Fibroblast of mammary gland (primary cell): Measurements from ENCODE around the gene PSMA7.
"Not testable (repeated sequence)": the region's sequence is repeated elsewhere in the genome, so short reads cannot be mapped to it uniquely, and the experiment has no call there.

Experiments
- DNase-seq: peaks from one replicate; pipeline ENCODE4 v3.0.0-alpha.2; 2010; ENCODE audit warnings: low read depth
- H3K4me3 ChIP-seq: 2 replicates; pipeline ENCODE4 v1.5.1; 2011; ENCODE audit warnings: low read depth, mild to moderate bottlenecking, low read length, moderate library complexity; ENCODE audit not compliant: control insufficient read depth
- TF ChIP-seq, protein P1 (sequence below): conservative IDR thresholded peaks from 2 replicates; pipeline ENCODE4 v1.5.1; 2011; ENCODE audit warnings: low read depth, low read length, inconsistent platforms; ENCODE audit not compliant: control insufficient read depth, insufficient read depth

Gene PSMA7

DNA sequence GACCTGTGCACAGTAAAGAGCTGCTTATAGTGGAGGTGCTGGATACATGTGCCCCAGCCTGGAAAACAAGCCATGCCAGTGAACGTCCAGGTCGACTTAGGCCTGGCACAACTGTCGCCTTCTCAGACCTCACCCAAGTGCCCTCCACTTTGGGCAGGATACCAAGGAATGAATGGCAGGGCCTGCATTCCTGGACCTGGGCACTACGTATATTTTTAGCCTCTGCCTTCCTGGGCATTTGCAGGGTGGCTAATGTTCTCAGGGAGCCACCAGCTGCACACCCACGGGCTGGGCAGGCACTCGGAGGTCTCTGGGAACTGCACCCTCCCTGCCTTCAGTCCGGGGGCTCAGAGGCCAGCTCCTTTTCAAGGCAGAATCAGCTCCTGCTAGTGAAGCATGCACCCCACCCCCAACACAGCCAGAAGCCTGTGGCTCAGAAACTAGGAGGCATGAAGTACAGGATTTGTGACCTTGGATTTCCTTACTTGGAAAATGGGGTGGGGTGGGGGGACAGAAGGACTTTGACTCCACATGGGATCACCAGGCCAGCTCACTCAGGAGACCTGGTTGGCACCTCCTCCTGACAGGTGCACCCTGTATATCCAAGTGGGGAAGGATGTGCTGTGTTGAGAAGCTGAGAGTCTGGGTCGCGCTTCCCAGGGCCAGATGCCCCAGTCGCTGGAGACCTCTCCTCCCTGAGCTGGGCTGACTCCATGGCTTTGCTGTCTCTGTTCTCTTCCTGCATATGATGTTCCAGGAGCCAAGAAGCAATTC, 23.4 kb downstream of the PSMA7 start:
- TF ChIP-seq, protein P1, sequence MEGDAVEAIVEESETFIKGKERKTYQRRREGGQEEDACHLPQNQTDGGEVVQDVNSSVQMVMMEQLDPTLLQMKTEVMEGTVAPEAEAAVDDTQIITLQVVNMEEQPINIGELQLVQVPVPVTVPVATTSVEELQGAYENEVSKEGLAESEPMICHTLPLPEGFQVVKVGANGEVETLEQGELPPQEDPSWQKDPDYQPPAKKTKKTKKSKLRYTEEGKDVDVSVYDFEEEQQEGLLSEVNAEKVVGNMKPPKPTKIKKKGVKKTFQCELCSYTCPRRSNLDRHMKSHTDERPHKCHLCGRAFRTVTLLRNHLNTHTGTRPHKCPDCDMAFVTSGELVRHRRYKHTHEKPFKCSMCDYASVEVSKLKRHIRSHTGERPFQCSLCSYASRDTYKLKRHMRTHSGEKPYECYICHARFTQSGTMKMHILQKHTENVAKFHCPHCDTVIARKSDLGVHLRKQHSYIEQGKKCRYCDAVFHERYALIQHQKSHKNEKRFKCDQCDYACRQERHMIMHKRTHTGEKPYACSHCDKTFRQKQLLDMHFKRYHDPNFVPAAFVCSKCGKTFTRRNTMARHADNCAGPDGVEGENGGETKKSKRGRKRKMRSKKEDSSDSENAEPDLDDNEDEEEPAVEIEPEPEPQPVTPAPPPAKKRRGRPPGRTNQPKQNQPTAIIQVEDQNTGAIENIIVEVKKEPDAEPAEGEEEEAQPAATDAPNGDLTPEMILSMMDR = no peak
- H3K4me3 ChIP-seq = no peak overlapping the region
- no peak for DNase-seq

DNA sequence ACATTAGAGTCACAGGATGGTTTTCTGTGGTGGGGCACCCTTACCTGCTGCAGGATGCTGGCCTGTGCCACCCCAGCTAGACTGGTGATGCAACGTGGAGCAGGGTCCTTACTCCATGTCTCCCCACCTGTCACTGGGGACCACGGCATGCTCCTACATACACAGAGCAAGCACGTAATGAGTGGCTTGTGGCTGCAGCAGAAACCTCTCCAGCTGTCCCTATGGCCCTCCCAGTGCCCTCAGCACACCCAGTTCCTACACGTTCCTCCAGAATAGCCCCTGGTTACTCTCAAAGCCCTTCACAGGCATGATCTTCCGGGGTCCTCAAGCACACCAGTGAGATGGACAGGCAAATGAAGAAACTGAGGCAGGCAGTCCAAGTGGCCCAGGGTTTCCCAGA, 24.1 kb downstream of the PSMA7 start:
- no peak overlapping the region for H3K4me3 ChIP-seq
- DNase-seq = no peak
- TF ChIP-seq, protein P1 = no peak

DNA sequence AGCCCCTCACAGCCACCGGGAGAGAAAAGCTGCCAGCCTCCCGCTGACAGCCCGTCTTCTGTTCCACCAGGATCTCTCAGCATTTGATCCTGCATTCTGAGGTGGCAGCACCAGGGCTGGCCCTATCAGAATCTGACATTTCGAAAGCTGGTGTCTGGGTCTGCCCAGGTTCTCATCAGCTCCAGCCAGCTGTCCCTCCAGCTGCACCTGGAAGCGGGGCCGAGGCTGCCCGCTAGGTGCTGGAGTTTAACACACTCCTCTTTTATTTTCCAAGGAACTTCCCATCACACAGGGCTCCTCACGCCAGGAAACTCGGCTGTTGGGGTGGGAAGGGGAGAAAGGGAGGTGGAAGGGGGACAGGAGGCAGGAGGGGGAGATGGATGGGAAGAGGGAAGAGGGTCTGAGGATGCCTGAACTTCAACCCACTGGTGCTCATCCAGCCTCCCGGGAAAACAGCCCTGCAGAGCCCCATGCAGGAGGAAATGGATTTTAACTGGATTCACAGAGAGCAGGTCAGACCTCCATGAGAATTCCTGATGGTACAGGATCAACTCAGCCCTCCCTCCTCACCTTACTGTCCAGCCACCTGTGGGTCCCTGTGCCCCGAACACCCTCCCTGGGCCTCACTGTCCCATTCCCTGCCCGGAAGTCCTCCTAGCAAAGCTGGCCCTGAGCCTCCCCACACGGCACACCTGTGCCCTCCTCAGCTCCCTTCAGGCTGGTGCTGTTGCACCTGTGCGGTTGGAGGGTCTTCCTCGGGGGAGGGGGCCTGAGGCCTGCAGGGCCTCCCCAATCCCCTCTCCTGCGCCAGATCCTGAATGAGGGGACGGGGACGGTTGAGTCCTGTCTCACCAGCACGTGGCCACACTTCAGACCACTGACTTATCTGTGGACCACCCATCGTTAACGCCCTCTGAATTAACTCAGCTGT, 24.8 kb downstream of the PSMA7 start:
- TF ChIP-seq, protein P1 = no peak
- no peak overlapping the region for H3K4me3 ChIP-seq
- no peak for DNase-seq

DNA sequence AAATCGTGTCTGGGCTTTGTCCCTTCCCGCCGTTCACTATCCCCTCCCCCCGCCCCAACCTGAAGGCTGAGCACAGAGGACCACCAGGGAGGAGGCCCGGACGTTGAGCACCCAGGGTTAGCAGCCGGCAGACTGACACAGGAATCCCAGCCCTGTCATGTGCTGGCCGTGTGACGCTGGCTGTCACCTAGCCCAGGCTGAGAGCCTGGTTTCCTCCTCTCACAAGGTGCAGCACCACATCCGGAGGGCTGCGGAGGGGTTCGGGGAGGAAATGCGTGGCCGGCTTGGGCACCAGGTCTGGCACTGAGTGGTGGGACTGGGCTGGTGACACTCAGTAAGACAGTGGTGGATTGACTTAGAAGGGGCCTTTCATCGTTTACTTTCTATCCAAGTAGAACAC, 25.5 kb downstream of the PSMA7 start:
- no peak for DNase-seq
- H3K4me3 ChIP-seq = no peak overlapping the region
- TF ChIP-seq, protein P1 = no peak

DNA sequence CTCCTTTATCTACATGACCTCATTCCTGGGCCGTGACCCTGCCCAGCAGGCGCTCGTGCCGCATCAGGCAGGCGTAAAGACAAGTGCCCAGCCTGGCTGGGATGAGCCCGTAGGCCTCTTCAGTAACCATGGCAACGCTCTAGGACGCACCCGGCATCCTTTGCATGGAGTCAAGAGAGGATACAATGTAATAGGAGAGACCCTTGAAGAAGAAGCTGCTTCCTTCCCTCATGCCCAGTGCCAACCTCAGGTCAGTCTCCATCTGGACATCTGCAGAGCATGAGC, 25.9 kb downstream of the PSMA7 start:
- TF ChIP-seq, protein P1 = no peak
- no peak for DNase-seq
- no peak overlapping the region for H3K4me3 ChIP-seq

DNA sequence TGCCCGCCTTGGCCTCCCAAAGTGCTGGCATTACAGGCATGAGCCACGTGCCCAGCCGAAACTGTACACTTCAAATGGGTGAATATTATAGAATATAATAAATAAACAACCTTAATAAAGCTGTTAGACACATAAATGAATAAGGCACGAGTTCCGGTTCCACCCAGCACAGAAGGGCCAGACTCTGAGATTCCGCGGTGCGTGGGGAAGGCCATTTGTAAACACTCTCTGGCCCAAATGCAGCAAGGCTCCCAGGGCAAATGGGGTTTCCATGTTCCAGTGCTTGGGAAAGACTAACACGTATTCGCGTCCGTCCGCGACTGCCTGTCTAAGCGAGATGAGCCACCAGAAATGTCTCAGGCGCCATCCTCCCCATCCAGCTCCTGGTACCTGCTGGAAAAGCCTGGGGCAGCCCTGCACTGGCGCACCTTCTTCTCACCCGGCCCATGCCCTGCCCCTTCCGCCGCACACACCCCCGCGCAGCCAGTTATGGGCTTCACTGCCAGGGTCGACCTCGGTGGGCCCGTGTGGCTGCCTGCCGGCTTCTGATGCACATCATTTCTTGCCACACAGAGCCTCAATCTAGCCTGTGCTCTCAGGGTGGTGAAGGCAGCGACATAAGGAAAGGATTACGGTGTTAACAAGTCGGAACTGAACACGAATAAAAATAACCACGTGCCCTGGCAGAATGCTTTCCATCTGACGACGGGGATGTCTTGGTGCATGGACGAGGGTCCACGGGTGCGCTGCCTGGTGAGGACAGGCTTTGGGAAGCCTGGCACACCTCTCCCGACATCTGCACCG, 26.4 kb downstream of the PSMA7 start:
- no peak for DNase-seq
- TF ChIP-seq, protein P1 = no peak
- no peak overlapping the region for H3K4me3 ChIP-seq

DNA sequence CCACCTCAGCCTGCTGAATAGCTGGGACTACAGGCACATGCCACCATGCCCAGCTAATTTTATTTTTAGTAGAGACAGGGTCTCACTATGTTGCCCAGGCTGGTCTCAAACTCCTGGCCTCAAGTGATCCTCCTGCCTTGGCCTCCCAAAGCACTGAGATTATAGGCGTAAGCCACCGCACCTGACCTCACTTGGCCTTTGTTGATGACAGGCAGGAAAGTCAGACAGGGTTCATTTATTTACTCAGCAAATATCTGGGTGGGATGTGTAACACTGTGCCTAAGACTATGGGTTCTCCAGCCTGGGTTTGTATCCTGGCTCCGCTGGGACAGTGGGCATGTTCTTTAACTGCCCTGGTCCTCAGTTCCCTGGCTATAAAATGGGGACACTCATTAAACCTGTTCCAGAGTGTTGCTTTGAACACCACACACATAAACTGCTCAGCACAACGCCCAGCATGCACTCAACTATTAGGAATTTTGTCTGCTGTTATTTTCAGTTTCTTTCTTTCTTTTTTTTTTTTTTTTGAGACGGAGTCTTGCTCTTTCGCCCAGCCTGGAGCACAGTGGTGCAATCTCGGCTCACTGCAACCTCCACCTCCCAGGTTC, 27.3 kb downstream of the PSMA7 start:
- not testable (repeated sequence) for H3K4me3 ChIP-seq

More for the DNA sequence above, 27.3 kb downstream of the PSMA7 start:
- DNase-seq = not testable (repeated sequence)
